Endothelial cell of umbilical vein (primary cell): ENCODE measurements around the gene PLXDC1.

ENCODE experiments used
- CTCF ChIP-seq, 2 donors: IDR thresholded peaks; 1 replicate in 1 of 2; 2 replicates in 1 of 2; pipeline ENCODE4 v1.5.1; 2011; ENCODE audit warnings: low read length in 2 of 2, mild to moderate bottlenecking in 2 of 2, moderate library complexity in 2 of 2, control low read depth in 1 of 2, inconsistent platforms in 1 of 2, low read depth in 1 of 2; ENCODE audit not compliant: insufficient read depth in 1 of 2; ENCODE audit errors: extremely low read depth in 1 of 2
- EZH2 ChIP-seq: IDR thresholded peaks from 2 replicates; pipeline ENCODE4 v1.6.1; 2012; ENCODE audit warnings: borderline replicate concordance, low read depth, mild to moderate bottlenecking, moderate library complexity, low read length, inconsistent platforms; ENCODE audit not compliant: severe bottlenecking
- JUN ChIP-seq: IDR thresholded peaks from 2 replicates; pipeline ENCODE4 v1.6.1; 2011; ENCODE audit warnings: borderline replicate concordance, low read depth; ENCODE audit not compliant: insufficient read length, insufficient read depth
- MAX ChIP-seq: IDR thresholded peaks from 2 replicates; pipeline ENCODE4 v1.6.1; 2011; ENCODE audit not compliant: insufficient read depth, insufficient read length
- MYC ChIP-seq: IDR thresholded peaks from one replicate; pipeline ENCODE4 v1.6.1; 2011; ENCODE audit warnings: mild to moderate bottlenecking, low read depth, low read length
- POLR2A ChIP-seq: IDR thresholded peaks from 2 replicates; pipeline ENCODE4 v1.6.1; 2012; ENCODE audit warnings: low read depth, mild to moderate bottlenecking, control low read depth, low read length
- POLR2AphosphoS5 ChIP-seq: IDR thresholded peaks from 2 replicates; pipeline ENCODE4 v1.6.1; 2012; ENCODE audit warnings: low read depth, mild to moderate bottlenecking, control low read depth, low read length, moderate library complexity; ENCODE audit not compliant: insufficient read depth

- TF ChIP-seq POLR2A, result no peak
- TF ChIP-seq CTCF (IDR thresholded peaks at IDR 0.05; ENCODE audit: extremely low read depth in 1 of 2, insufficient read depth in 1 of 2, low read depth in 1 of 2, low read length in 2 of 2), result no peak
- TF ChIP-seq MYC, result no peak
- TF ChIP-seq JUN, result no peak
- TF ChIP-seq EZH2, result no peak
- TF ChIP-seq POLR2AphosphoS5, result no peak
- TF ChIP-seq MAX, result no peak
Observed at GRCh38 chr17:39150795-39151149, 665 bp downstream of the PLXDC1 start.
